Measurements from ENCODE around the gene BST2. TPM values are rescaled to one million over a fixed set of nuclear protein-coding genes. Genes with fewer than 3 reads are reported as not detected.

BST2 gene
- total and polyA plus RNA-seq, 9 of the 15 experiments (the other 6 are each of a cell fraction or from before 2014, with no cell fraction given), result 11.2 to 232 (median 151) TPM

GRCh38 chr19:17448131-17448967 is 42.9 kb upstream of the BST2 start, which contains the start of gene TMEM221 (continued):
- TF ChIP-seq, protein P1, sequence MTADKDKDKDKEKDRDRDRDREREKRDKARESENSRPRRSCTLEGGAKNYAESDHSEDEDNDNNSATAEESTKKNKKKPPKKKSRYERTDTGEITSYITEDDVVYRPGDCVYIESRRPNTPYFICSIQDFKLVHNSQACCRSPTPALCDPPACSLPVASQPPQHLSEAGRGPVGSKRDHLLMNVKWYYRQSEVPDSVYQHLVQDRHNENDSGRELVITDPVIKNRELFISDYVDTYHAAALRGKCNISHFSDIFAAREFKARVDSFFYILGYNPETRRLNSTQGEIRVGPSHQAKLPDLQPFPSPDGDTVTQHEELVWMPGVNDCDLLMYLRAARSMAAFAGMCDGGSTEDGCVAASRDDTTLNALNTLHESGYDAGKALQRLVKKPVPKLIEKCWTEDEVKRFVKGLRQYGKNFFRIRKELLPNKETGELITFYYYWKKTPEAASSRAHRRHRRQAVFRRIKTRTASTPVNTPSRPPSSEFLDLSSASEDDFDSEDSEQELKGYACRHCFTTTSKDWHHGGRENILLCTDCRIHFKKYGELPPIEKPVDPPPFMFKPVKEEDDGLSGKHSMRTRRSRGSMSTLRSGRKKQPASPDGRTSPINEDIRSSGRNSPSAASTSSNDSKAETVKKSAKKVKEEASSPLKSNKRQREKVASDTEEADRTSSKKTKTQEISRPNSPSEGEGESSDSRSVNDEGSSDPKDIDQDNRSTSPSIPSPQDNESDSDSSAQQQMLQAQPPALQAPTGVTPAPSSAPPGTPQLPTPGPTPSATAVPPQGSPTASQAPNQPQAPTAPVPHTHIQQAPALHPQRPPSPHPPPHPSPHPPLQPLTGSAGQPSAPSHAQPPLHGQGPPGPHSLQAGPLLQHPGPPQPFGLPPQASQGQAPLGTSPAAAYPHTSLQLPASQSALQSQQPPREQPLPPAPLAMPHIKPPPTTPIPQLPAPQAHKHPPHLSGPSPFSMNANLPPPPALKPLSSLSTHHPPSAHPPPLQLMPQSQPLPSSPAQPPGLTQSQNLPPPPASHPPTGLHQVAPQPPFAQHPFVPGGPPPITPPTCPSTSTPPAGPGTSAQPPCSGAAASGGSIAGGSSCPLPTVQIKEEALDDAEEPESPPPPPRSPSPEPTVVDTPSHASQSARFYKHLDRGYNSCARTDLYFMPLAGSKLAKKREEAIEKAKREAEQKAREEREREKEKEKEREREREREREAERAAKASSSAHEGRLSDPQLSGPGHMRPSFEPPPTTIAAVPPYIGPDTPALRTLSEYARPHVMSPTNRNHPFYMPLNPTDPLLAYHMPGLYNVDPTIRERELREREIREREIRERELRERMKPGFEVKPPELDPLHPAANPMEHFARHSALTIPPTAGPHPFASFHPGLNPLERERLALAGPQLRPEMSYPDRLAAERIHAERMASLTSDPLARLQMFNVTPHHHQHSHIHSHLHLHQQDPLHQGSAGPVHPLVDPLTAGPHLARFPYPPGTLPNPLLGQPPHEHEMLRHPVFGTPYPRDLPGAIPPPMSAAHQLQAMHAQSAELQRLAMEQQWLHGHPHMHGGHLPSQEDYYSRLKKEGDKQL (CRISPR knock-in tag; IDR thresholded peaks at IDR 0.05; ENCODE audit: borderline replicate concordance), result no peak
- TF ChIP-seq MAFF (IDR thresholded peaks at IDR 0.05; ENCODE audit: low read length) (no peak), USF1 (CRISPR knock-in tag; IDR thresholded peaks at IDR 0.05) (no peak), ZNF282 (CRISPR knock-in tag; IDR thresholded peaks at IDR 0.05) (no peak), TGIF2 (CRISPR knock-in tag; IDR thresholded peaks at IDR 0.05) (no peak), ZSCAN32 (CRISPR knock-in tag; IDR thresholded peaks at IDR 0.05) (no peak), TEAD4 (IDR thresholded peaks at IDR 0.05; ENCODE audit: low read length) (no peak), TEAD4 (CRISPR knock-in tag; IDR thresholded peaks at IDR 0.05; ENCODE audit: borderline replicate concordance) (no peak), MEIS2 (IDR thresholded peaks at IDR 0.05; ENCODE audit: partially characterized antibody) (no peak), REST (IDR thresholded peaks at IDR 0.05; ENCODE audit: borderline replicate concordance) (peak; percentile 11; the same call in 1 of the 2 replicates), REST (CRISPR knock-in tag; IDR thresholded peaks at IDR 0.05; ENCODE audit: low read depth) (no peak), NR2C1 (IDR thresholded peaks at IDR 0.05) (peak; percentile 88), NR2C1 (tag; IDR thresholded peaks at IDR 0.05) (peak; percentile 56; the same call in 1 of the 2 replicates), PRPF4 (IDR thresholded peaks at IDR 0.05; ENCODE audit: insufficient read depth, low read depth, low read length, poor library complexity, severe bottlenecking) (no peak)
